ENCODE results near the gene TFDP1. TPM values are rescaled to one million over a fixed set of nuclear protein-coding genes. Genes with fewer than 3 reads are reported as not detected.

TFDP1 gene
- polyA plus RNA-seq, 3 donors: 30.3 to 54.0 (median 37.6) TPM

GRCh38 chr13:113610266-113610665 is 25.7 kb downstream of the TFDP1 start:
- Mint-ChIP-seq H3K4me1 (peaks cover 43% of the 10 kb centered on the region), H3K9me3 (peaks cover 0 to 6% (median 0%) of the 10 kb centered on the region in 7 donors), H3K4me3 (no peak overlapping the region), H3K27me3 (ENCODE audit: low read depth in 3 of 3) (no peaks in the 10 kb centered on the region), H3K36me3 (peaks cover 23 to 41% of the 10 kb centered on the region in 2 donors), H3K27ac (peak overlapping the region; percentile 66 to 96 (median 76))
- Histone ChIP-seq H3K27ac (ENCODE audit: low read depth in 1 of 2, low read length in 2 of 2) (peak overlapping the region in 1 of 2 donors; percentile 83), H2AFZ (ENCODE audit: insufficient read depth, low read depth, low read length, poor library complexity, severe bottlenecking) (no peak overlapping the region), H3K4me2 (replicated peaks; ENCODE audit: extremely low read depth, low read length, poor library complexity, severe bottlenecking) (no peak overlapping the region), H3K9ac (ENCODE audit: insufficient read depth, low read length, poor library complexity, severe bottlenecking) (no peak overlapping the region), H3K4me1 (ENCODE audit: control insufficient read depth in 1 of 2, insufficient read depth in 2 of 2, low read length in 2 of 2) (peaks cover 39 to 46% of the 10 kb centered on the region in 2 donors), H3K9me3 (replicated peaks in 1 of 2; ENCODE audit: control insufficient read depth in 1 of 2, insufficient read depth in 1 of 2, low read length in 2 of 2) (no peaks in the 10 kb centered on the region), H3K36me3 (replicated peaks in 1 of 2; ENCODE audit: control insufficient read depth in 1 of 2, insufficient read depth in 2 of 2, low read length in 2 of 2) (peaks cover 22 to 37% of the 10 kb centered on the region in 2 donors), H4K20me1 (ENCODE audit: insufficient read depth, low read length) (no peaks in the 10 kb centered on the region), H3K27me3 (ENCODE audit: control insufficient read depth in 2 of 2, insufficient read depth in 2 of 2, low read length in 2 of 2) (no peaks in the 10 kb centered on the region), H3K4me3 (replicated peaks in 1 of 3; ENCODE audit: low read depth in 2 of 3, low read length in 3 of 3) (no peak overlapping the region), H3K79me2 (ENCODE audit: insufficient read depth, low read length) (peaks cover 97% of the 10 kb centered on the region)
- intact Hi-C loops (cut with micrococcal nuclease): no loop called here
- WGBS (ENCODE audit: insufficient coverage): 96% methylated on average over 17 of the region's 19 CpGs
- DNase-seq: no peak
- TF ChIP-seq CTCF (IDR thresholded peaks at IDR 0.05): no peak

GRCh38 chr13:113611996-113612395 is 27.4 kb downstream of the TFDP1 start:
- Histone ChIP-seq H3K27me3 (ENCODE audit: control insufficient read depth in 2 of 2, insufficient read depth in 2 of 2, low read length in 2 of 2) (no peaks in the 10 kb centered on the region), H4K20me1 (ENCODE audit: insufficient read depth, low read length) (no peaks in the 10 kb centered on the region), H3K36me3 (replicated peaks in 1 of 2; ENCODE audit: control insufficient read depth in 1 of 2, insufficient read depth in 2 of 2, low read length in 2 of 2) (peaks cover 22 to 33% of the 10 kb centered on the region in 2 donors), H3K9ac (ENCODE audit: insufficient read depth, low read length, poor library complexity, severe bottlenecking) (no peak overlapping the region), H2AFZ (ENCODE audit: insufficient read depth, low read depth, low read length, poor library complexity, severe bottlenecking) (no peak overlapping the region), H3K27ac (ENCODE audit: low read depth in 1 of 2, low read length in 2 of 2) (peak overlapping the region in 1 of 2 donors; percentile 0), H3K79me2 (ENCODE audit: insufficient read depth, low read length) (peaks cover 90% of the 10 kb centered on the region), H3K4me3 (replicated peaks in 1 of 3; ENCODE audit: low read depth in 2 of 3, low read length in 3 of 3) (no peak overlapping the region), H3K9me3 (replicated peaks in 1 of 2; ENCODE audit: control insufficient read depth in 1 of 2, insufficient read depth in 1 of 2, low read length in 2 of 2) (no peaks in the 10 kb centered on the region), H3K4me2 (replicated peaks; ENCODE audit: extremely low read depth, low read length, poor library complexity, severe bottlenecking) (no peak overlapping the region), H3K4me1 (ENCODE audit: control insufficient read depth in 1 of 2, insufficient read depth in 2 of 2, low read length in 2 of 2) (peaks cover 45 to 48% of the 10 kb centered on the region in 2 donors)
- Mint-ChIP-seq H3K4me3 (no peak overlapping the region), H3K27me3 (ENCODE audit: low read depth in 3 of 3) (no peaks in the 10 kb centered on the region), H3K4me1 (peaks cover 43% of the 10 kb centered on the region), H3K9me3 (peaks cover 0 to 2% (median 0%) of the 10 kb centered on the region in 7 donors), H3K27ac (peak overlapping the region in 5 of 7 donors; percentile 33 to 73 (median 63)), H3K36me3 (peaks cover 13 to 34% of the 10 kb centered on the region in 2 donors)
- no peak for TF ChIP-seq CTCF (IDR thresholded peaks at IDR 0.05)
- intact Hi-C loops (cut with micrococcal nuclease): no loop called here
- 97% methylated on average over 4 of the region's 5 CpGs for WGBS (ENCODE audit: insufficient coverage)
- DNase-seq: no peak

All from CD14-positive monocyte (primary cell).